Activated gamma-delta T cell treated with Interleukin-2 at 50 U/mL for 16 hours (primary cell): Measurements from ENCODE around the gene EFCAB11.

ENCODE experiments used
- DNase-seq: peaks from one replicate; pipeline ENCODE4 v3.0.0-alpha.2; 2020

The EFCAB11 gene

GRCh38 chr14:89753828-89754412 lies 200.6 kb downstream of the EFCAB11 start:
- no peak for DNase-seq

DNA sequence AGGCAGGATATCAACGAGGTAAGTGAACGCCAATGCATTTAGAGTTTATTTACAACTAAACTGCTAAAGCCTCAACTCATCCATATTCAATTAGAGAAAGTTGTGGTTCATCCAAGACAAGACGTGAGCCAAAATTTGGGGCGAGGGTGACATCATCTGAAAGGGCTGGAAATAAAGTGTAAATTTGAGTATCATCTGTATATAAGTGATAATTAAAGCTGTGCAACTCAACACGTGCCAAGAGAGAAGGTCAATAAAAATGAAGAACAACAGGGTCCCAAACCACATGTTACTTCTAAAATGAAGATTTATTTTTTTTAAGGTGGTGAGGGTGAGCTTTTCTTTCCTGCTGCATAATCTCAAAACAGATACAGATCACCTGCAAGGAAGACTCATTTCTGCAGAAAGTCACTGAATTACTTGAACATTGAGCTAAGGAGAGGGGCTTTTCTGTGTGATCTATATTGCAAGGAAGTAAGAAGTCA lies 203.6 kb downstream of the EFCAB11 start:
- DNase-seq = no peak

GRCh38 chr14:89750281-89750755 lies 204.2 kb downstream of the EFCAB11 start:
- no peak for DNase-seq

- DNase-seq = no peak
Measured at GRCh38 chr14:89748004-89748403, 206.5 kb downstream of the EFCAB11 start.

- DNase-seq = no peak
Measured at GRCh38 chr14:89747126-89747525, 207.4 kb downstream of the EFCAB11 start.

DNA sequence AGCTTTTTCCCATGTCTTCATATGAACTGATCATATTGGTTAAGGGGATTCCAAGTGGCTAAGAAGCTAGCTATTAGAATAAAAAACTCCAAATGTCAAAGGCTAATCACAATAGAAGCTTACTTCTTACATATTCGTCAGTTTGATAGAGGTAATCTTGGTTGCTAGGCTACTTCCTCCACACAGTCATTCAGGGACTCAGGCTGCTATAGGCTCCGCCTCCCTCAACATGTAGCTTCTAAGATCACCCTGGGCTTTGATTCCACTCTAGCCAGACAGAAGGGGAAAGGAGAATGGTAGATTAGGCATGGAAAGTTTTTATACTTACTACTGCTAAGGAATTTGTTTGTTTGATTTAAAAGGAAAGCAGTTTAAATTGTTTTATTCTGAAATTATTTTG lies 207.9 kb downstream of the EFCAB11 start:
- DNase-seq = no peak

- no peak for DNase-seq
Measured at GRCh38 chr14:89746135-89746534, 208.4 kb downstream of the EFCAB11 start.
